ENCODE measurements around the gene SELE.

SELE gene

DNA sequence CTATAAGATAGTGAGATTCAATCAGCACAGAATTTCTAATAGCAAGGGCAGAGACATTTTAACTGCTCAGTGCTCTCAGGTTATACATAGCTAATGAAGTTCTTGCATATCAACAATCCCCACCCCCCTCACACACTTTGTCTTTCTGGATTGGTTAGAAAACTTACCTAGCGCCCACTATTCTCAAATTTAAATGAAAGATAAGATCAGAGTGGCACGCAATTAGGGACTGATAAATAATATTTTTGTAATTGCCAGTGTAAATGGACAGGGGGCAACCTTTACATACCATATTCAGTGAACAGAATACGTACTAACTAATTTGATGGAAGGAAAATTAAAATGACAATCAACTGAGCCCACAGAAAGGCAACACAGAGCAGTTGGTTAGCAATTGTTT is 34.2 kb downstream of the SELE start:
- in situ Hi-C loops (cut with HindIII; ENCODE audit: low sequenced_read_pairs) = no loop called here
- no peak for DNase-seq (ENCODE audit: low read depth, low spot score)
- no peak overlapping the region for H3K4me3 ChIP-seq (ENCODE audit: low read depth, low read length)
- TF ChIP-seq, protein P1, sequence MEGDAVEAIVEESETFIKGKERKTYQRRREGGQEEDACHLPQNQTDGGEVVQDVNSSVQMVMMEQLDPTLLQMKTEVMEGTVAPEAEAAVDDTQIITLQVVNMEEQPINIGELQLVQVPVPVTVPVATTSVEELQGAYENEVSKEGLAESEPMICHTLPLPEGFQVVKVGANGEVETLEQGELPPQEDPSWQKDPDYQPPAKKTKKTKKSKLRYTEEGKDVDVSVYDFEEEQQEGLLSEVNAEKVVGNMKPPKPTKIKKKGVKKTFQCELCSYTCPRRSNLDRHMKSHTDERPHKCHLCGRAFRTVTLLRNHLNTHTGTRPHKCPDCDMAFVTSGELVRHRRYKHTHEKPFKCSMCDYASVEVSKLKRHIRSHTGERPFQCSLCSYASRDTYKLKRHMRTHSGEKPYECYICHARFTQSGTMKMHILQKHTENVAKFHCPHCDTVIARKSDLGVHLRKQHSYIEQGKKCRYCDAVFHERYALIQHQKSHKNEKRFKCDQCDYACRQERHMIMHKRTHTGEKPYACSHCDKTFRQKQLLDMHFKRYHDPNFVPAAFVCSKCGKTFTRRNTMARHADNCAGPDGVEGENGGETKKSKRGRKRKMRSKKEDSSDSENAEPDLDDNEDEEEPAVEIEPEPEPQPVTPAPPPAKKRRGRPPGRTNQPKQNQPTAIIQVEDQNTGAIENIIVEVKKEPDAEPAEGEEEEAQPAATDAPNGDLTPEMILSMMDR (IDR thresholded peaks at IDR 0.05; ENCODE audit: low read depth, low read length) = no peak

- TF ChIP-seq, protein P1 (IDR thresholded peaks at IDR 0.05; ENCODE audit: low read depth, low read length) = no peak
- no peak overlapping the region for H3K4me3 ChIP-seq (ENCODE audit: low read depth, low read length)
These were observed 34.9 kb downstream of the SELE start for GRCh38 chr1:169698976-169699375.

DNA sequence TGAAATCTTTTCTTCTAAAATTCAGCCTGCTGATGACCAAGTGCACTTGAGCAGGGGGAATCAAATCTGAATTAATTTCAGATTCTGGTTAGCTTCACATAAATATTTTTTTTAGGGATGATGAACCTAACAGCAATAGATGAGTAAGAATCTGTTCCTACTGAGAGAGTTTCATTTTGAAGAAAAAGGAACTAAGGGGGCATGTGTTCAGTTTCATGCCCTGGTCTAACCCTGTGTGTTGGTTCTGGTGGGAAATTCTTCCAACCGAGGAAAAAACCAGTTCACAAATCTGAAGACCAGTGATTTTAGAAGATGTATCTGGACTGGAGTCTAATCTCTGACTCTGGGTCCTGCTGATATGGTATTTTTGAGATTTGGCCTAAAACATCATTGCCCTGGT is 36.1 kb downstream of the SELE start:
- DNase-seq (ENCODE audit: low read depth, low spot score) = no peak
- TF ChIP-seq, protein P1 (IDR thresholded peaks at IDR 0.05; ENCODE audit: low read depth, low read length) = no peak
- no peak overlapping the region for H3K4me3 ChIP-seq (ENCODE audit: low read depth, low read length)
- in situ Hi-C loops (cut with HindIII; ENCODE audit: low sequenced_read_pairs) = no loop called here

More at GRCh38 chr1:169698976-169699375, 34.9 kb downstream of the SELE start:
- DNase-seq (ENCODE audit: low read depth, low spot score) = no peak
- in situ Hi-C loops (cut with HindIII; ENCODE audit: low sequenced_read_pairs) = no loop called here

DNA sequence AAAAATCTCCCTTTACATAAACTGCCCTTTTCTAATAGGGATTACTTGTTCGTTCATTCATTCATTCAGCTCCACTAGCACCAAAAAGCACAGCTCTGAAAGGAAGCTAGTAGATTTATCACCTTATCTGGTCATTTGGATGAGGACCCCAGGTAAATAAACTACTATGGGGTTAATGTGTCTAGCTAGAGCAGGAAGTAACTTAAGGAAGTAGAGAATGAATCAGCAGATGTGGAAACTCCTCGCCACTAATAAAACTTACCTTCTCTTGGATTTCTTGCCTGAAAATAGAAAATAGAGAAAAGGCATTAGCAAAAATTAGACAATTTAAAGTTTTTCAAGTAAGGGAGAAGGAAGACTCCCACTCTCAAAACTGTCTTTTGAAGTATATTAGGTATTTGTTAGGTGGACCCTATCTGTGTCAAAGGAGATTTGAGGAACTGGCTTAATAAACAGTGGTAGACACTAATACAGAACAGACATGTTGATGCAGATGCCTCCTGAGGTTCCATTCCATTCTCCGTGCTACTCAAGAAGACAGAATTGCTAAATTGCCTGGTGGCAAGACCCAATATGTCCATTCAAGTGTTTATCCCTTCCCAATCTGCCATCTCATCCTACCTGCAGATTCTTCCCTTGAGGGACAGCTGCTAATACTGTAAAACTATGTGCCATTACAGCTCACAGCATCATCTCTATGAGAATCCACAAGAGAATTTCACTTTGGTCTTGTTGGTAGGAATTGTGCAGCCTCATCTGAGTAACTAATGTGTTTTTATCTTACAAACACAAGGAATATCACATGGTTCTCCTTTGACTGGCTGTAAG is 37.4 kb downstream of the SELE start:
- in situ Hi-C loops (cut with HindIII; ENCODE audit: low sequenced_read_pairs) = no loop called here
- no peak overlapping the region for H3K4me3 ChIP-seq (ENCODE audit: low read depth, low read length)
- TF ChIP-seq, protein P1 (IDR thresholded peaks at IDR 0.05; ENCODE audit: low read depth, low read length) = no peak
- DNase-seq (ENCODE audit: low read depth, low spot score) = no peak

GRCh38 chr1:169694304-169695075 is 39.4 kb downstream of the SELE start:
- no peak for DNase-seq (ENCODE audit: low read depth, low spot score)
- in situ Hi-C loops (cut with HindIII; ENCODE audit: low sequenced_read_pairs) = no loop called here
- TF ChIP-seq, protein P1 (IDR thresholded peaks at IDR 0.05; ENCODE audit: low read depth, low read length) = no peak
- no peak overlapping the region for H3K4me3 ChIP-seq (ENCODE audit: low read depth, low read length)

- DNase-seq (ENCODE audit: low read depth, low spot score) = no peak
- H3K4me3 ChIP-seq (ENCODE audit: low read depth, low read length) = no peak overlapping the region
- TF ChIP-seq, protein P1 (IDR thresholded peaks at IDR 0.05; ENCODE audit: low read depth, low read length) = no peak
- in situ Hi-C loops (cut with HindIII; ENCODE audit: low sequenced_read_pairs) = no loop called here
These were observed 41.0 kb downstream of the SELE start for GRCh38 chr1:169692756-169693460.
